Measurements from ENCODE around the gene PEA15.

Gene PEA15

DNA sequence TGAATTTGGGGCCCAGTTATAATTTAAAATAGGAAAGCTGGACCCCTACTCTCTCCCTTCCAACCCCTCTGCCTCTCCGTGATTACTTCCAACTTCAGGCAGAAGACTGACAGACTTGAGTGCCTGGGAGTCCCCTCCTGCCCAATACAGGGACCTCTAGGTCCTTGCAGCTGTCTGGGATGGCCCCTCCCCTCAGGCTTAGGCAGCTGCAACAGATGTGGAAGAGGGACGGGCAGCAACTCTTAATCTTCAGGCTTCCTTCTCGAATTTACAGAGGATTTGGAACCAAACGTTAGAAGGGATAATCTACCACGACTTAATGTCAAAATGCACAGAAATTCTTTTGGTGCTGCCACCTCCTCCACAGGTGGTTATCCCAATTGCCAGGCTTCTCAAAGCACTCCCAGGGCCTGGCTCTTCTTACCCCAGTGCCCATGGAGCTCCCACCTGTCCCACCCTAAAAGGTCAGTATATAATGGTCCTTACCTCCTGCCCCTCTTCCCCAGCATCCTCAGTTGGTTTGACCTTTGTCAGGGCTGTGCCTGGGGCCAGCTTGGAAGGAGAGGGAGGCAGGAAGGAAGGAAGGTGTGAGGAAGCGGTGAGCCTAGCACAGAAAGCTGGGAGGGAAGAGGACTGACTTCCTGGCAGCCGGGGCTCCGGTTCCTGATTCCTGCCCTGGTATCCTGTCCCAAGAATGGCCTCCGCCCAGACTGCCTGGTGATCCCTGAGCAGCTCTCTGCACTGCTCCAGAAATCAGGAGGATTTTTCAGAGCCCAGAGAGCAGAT lies 2.8 kb downstream of the PEA15 start:
- no peak for DNase-seq (ENCODE audit: low spot score)

GRCh38 chr1:160208557-160209320 lies 3.6 kb downstream of the PEA15 start:
- no peak for DNase-seq (ENCODE audit: low spot score)

- peak; percentile 83 for DNase-seq (ENCODE audit: low spot score)
These were observed 4.3 kb downstream of the PEA15 start for GRCh38 chr1:160209321-160210046.

GRCh38 chr1:160210561-160210960 lies 5.4 kb downstream of the PEA15 start:
- DNase-seq (ENCODE audit: low spot score): no peak

GRCh38 chr1:160211046-160211790 lies 6.0 kb downstream of the PEA15 start:
- DNase-seq (ENCODE audit: low spot score): peak; percentile 60

- DNase-seq (ENCODE audit: low spot score): no peak
These were observed 9.4 kb downstream of the PEA15 start for GRCh38 chr1:160214481-160215140.

DNA sequence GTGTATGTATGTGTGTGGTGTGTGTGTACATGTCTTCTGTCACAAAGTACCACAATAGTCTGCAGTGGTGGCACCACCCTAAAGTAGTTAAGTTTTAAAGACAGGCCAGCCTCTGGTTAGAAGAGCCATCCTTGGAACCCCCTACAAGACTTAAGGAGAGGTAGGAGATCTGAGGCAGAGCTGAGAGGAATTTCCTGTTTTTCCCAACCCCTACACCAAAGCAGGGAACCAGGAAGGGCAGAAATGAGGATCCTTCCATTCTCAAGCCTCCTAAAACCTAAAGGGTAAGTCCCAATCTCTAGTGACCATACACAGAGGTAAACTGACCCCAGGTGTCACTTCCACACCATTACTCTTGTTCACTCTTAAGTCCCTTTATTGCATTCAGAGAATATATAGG lies 11.1 kb downstream of the PEA15 start:
- no peak for DNase-seq (ENCODE audit: low spot score)

- DNase-seq (ENCODE audit: low spot score): no peak
These were observed 12.4 kb downstream of the PEA15 start for GRCh38 chr1:160217481-160218051.

GRCh38 chr1:160219062-160219929 lies 14.1 kb downstream of the PEA15 start:
- peak; percentile 36 for DNase-seq (ENCODE audit: low spot score)

- no peak for DNase-seq (ENCODE audit: low spot score)
These were observed 15.1 kb downstream of the PEA15 start for GRCh38 chr1:160220301-160220700.

DNA sequence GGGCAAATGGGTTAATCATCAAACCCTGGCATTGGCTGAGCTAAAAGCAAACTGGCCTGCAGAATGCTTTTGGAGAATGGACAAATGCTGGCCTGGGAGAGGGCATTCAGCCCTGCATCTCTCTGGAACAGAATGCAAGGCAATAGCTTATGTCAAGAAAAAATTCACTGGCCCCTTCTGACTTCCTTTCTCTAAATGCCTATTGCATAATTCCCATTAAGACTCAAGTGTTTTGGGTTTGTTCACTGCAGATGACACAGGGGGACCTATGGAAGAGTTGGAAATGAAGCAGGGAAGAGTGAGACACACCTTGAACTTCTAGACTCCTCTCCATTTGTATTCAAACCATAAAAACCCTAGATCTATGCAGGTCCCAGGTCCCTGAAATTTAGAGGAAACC lies 15.9 kb downstream of the PEA15 start:
- no peak for DNase-seq (ENCODE audit: low spot score)

DNA sequence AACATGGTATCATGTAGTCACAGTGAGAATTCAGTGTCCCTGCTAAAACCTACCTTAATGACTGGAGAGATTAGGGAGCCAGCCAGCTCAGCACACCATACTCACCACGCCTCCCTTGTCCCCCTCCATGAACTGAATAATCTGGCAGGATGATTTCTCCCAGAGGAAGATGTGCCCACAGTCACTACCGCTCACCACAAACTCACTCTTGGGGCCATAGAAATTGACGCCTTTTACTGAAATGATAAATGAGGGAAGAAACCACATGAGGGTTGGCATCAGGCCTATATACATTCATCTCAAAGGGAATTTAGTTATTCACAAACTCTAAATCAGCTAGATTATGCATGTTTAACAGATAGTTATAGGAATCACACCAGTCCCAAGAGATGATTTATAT lies 17.4 kb downstream of the PEA15 start:
- no peak for DNase-seq (ENCODE audit: low spot score)

- no peak for DNase-seq (ENCODE audit: low spot score)
These were observed 19.4 kb downstream of the PEA15 start for GRCh38 chr1:160224606-160225005.

DNA sequence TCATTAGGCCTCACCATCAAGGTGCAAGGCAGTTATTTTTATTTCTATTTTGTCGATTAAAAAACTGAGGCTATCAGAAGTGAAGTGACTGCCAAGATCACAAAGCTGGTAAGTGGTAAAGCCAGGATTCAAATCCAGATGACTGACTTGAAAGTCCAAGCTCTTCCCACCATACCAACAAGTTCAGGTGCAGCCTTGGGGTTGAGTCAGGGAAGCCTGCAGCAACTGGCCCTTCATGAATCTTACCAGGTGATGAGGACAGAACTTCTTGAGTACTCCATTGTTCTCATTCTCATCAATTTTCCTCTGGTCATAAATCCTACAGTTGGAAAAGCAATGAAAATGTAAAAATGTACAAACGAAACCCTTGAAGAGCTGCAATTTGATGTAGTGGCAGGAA lies 20.2 kb downstream of the PEA15 start:
- no peak for DNase-seq (ENCODE audit: low spot score)

- no peak for DNase-seq (ENCODE audit: low spot score)
These were observed 21.4 kb downstream of the PEA15 start for GRCh38 chr1:160226623-160227022.

- DNase-seq (ENCODE audit: low spot score): no peak
These were observed 21.9 kb downstream of the PEA15 start for GRCh38 chr1:160227034-160227433.

GRCh38 chr1:160227561-160227960 lies 22.4 kb downstream of the PEA15 start:
- DNase-seq (ENCODE audit: low spot score): no peak

DNA sequence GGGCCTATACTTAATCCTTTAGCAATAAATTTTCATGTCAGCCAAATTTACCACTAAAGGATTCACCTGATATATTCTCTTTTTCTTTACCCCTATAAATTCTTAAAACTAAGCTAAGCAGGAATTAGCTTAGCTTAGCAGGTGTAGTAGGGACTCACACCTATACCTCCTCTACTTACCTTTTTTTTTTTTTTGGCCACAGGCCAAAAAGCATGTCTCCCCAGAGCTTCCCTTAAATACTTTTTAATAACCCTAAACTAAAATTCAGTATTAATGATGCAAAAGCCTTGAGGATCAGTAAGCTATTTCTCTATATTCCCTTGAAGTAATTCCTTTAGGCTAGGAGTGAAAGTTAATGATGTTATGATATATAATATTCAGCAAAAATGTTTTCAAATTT lies 23.2 kb downstream of the PEA15 start:
- no peak for DNase-seq (ENCODE audit: low spot score)

DNA sequence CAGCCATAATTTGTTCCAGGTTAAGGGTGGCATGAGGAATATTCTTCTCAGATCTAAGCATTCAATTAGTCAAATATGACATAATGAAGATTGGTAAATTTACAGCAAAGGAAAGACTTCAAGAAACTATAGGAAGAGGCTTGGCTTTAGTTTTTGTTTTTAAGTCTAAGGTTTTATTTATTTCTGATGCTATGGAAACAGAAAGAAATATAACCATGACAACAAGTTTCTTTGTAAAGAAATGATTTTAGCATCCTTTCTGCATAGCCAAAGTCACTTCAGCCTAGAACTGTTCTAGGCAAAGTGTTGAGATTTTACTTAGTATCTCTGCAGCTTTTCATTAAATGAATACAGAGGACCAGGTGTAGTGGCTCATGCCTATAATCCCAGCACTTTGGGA lies 27.7 kb downstream of the PEA15 start:
- DNase-seq (ENCODE audit: low spot score): no peak

DNA sequence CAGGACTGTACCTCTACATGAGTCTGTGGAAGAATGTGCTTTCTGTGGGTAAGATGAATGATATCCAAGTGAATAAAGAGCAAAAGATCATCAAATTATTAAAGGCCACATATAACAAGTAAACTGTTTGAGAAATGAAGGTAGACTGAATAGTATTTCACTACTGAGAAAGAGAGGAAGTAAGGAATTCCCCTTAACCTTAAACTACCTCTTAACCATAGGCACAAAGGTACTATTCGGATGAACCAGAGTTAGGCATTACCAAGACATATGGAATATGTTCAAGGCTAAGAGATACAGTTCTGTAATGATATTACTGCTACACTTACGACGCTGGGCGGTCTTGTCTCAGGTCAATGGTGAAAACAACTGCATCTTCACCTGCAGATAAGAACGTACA lies 31.6 kb downstream of the PEA15 start:
- DNase-seq (ENCODE audit: low spot score): no peak

Measured in SK-N-DZ (cell line).